ENCODE results near the gene MAMDC4. TPM values are rescaled to one million over a fixed set of nuclear protein-coding genes. Genes with fewer than 3 reads are reported as not detected.
A peak's percentile ranks its signal among the peaks of the same experiment; 100 is the strongest.

MAMDC4 gene
- total and polyA plus RNA-seq, 12 donors, result 0.57 to 30.6 (median 5.3) TPM

DNA sequence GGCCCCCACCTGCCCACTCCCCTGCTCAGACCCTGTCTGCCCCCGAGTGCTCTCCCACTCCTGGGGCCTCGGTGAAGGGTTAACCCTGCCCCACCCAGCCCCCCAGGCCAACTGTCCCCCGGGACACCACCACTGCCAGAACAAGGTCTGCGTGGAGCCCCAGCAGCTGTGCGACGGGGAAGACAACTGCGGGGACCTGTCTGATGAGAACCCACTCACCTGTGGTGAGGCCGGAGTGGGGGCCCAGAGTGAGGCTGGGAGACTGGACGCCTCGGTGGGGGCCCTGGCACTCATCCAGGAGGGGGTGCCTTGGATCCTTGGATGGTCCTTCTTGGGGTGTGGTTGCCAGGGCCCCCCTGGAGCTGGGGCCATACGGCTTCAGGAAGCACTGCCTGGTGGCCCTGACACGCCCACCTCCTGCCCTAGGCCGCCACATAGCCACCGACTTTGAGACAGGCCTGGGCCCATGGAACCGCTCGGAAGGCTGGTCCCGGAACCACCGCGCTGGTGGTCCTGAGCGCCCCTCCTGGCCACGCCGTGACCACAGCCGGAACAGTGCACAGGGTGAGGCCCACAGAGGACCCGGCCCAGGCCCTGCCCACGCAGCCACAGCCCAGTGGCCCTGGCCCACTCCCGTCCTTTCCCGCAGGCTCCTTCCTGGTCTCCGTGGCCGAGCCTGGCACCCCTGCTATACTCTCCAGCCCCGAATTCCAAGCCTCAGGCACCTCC, 2.1 kb downstream of the MAMDC4 start:
- Histone ChIP-seq H3K27ac (no peak overlapping the region), H3K4me3 (no peak overlapping the region), H3K36me3 (replicated peaks in 1 of 2) (peaks cover 0 to 10% of the 10 kb centered on the region in 2 donors), H3K4me1 (replicated peaks in 1 of 2) (peaks cover 19 to 31% of the 10 kb centered on the region in 2 donors), H3K9me3 (replicated peaks in 1 of 3) (no peaks in the 10 kb centered on the region), H3K27me3 (no peaks in the 10 kb centered on the region)
- DNase-seq, result peak in 4 of 7 donors; percentile 27 to 54 (median 44)
- 84 to 96% (median 85%) methylated on average over 8 to 30 of the region's 30 CpGs; no CpG with 5 or more reads in 1 of the 4 donors for WGBS, 4 donors
- TF ChIP-seq, protein P1, sequence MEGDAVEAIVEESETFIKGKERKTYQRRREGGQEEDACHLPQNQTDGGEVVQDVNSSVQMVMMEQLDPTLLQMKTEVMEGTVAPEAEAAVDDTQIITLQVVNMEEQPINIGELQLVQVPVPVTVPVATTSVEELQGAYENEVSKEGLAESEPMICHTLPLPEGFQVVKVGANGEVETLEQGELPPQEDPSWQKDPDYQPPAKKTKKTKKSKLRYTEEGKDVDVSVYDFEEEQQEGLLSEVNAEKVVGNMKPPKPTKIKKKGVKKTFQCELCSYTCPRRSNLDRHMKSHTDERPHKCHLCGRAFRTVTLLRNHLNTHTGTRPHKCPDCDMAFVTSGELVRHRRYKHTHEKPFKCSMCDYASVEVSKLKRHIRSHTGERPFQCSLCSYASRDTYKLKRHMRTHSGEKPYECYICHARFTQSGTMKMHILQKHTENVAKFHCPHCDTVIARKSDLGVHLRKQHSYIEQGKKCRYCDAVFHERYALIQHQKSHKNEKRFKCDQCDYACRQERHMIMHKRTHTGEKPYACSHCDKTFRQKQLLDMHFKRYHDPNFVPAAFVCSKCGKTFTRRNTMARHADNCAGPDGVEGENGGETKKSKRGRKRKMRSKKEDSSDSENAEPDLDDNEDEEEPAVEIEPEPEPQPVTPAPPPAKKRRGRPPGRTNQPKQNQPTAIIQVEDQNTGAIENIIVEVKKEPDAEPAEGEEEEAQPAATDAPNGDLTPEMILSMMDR (IDR thresholded peaks at IDR 0.05), result no peak
- TF ChIP-seq POLR2A (IDR thresholded peaks at IDR 0.05), result no peak
- intact Hi-C loops (cut with DNase I), result loop anchor here in 1 of 2 donors (10.0 kb wide), 1 partner anchor 91 kb away; the partner anchor contains the start of genes C8G and FBXW5

DNA sequence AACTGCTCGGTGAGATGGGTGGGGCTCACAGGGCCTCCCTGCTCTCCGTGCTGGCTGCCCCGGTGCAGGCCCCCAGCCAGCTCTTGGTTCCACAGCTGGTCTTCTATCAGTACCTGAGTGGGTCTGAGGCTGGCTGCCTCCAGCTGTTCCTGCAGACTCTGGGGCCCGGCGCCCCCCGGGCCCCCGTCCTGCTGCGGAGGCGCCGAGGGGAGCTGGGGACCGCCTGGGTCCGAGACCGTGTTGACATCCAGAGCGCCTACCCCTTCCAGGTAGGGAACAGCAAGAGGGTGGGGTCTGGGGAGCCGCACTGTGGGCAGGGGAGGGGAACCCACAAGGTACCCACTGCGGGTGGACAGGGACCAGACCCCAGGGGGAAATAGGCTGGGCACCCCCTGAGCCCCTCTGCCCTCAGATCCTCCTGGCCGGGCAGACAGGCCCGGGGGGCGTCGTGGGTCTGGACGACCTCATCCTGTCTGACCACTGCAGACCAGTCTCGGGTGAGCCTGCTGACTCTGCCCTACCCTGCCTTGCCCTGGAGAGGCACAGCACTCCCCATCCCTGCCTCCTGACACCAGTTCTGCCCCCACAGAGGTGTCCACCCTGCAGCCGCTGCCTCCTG, 2.8 kb downstream of the MAMDC4 start:
- Histone ChIP-seq H3K27me3 (no peaks in the 10 kb centered on the region), H3K4me1 (replicated peaks in 1 of 2) (peaks cover 17 to 33% of the 10 kb centered on the region in 2 donors), H3K36me3 (replicated peaks in 1 of 2) (peaks cover 0 to 10% of the 10 kb centered on the region in 2 donors), H3K4me3 (no peak overlapping the region), H3K27ac (no peak overlapping the region), H3K9me3 (replicated peaks in 1 of 3) (no peaks in the 10 kb centered on the region)
- intact Hi-C loops (cut with DNase I), result loop anchor here in 1 of 2 donors (10.0 kb wide), 1 partner anchor 90 kb away; the partner anchor contains the start of genes C8G and FBXW5
- peak in 1 of 7 donors; percentile 15 for DNase-seq
- 77 to 92% (median 84%) methylated on average over 3 to 23 of the region's 23 CpGs for WGBS, 4 donors
- no peak for TF ChIP-seq POLR2A (IDR thresholded peaks at IDR 0.05)
- TF ChIP-seq, protein P1 (IDR thresholded peaks at IDR 0.05), result no peak

DNA sequence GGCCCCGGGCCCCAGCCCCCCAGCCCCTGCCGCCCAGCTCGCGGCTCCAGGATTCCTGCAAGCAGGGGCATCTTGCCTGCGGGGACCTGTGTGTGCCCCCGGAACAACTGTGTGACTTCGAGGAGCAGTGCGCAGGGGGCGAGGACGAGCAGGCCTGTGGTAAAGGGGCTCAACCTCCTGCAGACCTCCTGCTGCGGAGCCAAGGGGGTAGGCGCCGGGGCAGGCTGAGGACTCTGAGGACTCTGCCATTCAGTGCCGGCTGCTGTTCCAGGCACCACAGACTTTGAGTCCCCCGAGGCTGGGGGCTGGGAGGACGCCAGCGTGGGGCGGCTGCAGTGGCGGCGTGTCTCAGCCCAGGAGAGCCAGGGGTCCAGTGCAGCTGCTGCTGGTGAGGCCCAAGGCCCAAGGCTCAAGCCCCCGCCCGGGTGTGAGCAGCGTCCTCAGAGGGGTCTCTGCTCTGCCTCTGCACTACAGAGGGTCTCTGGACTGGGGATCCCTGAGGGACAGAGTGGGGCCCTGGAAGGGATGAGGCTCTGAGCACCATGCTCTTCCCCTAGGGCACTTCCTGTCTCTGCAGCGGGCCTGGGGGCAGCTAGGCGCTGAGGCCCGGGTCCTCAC, 3.4 kb downstream of the MAMDC4 start:
- intact Hi-C loops (cut with DNase I), result loop anchor here in 1 of 2 donors (10.0 kb wide), 1 partner anchor 89 kb away; the partner anchor contains the start of genes C8G and FBXW5
- H3K27me3 ChIP-seq, result no peaks in the 10 kb centered on the region
- DNase-seq, result peak in 2 of 7 donors; percentile 17 to 23
- peaks cover 0 to 11% of the 10 kb centered on the region in 2 donors for H3K36me3 ChIP-seq (replicated peaks in 1 of 2)
- WGBS, 4 donors, result 81 to 88% (median 83%) methylated on average over 12 to 26 of the region's 26 CpGs
- TF ChIP-seq, protein P1 (IDR thresholded peaks at IDR 0.05), result no peak
- TF ChIP-seq POLR2A (IDR thresholded peaks at IDR 0.05), result no peak
- peaks cover 11 to 27% of the 10 kb centered on the region in 2 donors for H3K4me1 ChIP-seq (replicated peaks in 1 of 2)
- H3K9me3 ChIP-seq (replicated peaks in 1 of 3), result no peaks in the 10 kb centered on the region
- no peak overlapping the region for H3K4me3 ChIP-seq
- H3K27ac ChIP-seq, result no peak overlapping the region

DNA sequence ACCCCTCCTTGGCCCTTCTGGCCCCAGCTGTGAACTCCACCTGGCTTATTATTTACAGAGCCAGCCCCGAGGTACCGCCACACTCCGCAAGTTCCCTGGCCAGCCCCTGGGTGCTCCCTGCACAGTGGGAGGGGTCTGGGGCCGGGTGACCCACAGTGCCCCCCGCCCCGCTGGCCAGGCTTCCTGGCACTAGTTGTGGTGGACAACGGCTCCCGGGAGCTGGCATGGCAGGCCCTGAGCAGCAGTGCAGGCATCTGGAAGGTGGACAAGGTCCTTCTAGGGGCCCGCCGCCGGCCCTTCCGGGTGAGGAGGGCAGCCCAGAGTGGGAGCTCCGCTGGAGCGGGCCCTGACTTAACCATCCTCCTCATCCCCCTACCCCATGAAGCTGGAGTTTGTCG, 3.9 kb downstream of the MAMDC4 start:
- intact Hi-C loops (cut with DNase I), result loop anchor here in 1 of 2 donors (10.0 kb wide), 1 partner anchor 89 kb away; the partner anchor contains the start of genes C8G and FBXW5
- Histone ChIP-seq H3K4me1 (replicated peaks in 1 of 2) (peaks cover 11 to 23% of the 10 kb centered on the region in 2 donors), H3K4me3 (no peak overlapping the region), H3K36me3 (replicated peaks in 1 of 2) (peaks cover 0 to 11% of the 10 kb centered on the region in 2 donors), H3K9me3 (replicated peaks in 1 of 3) (no peaks in the 10 kb centered on the region), H3K27ac (no peak overlapping the region), H3K27me3 (no peaks in the 10 kb centered on the region)
- TF ChIP-seq, protein P1 (IDR thresholded peaks at IDR 0.05), result no peak
- no peak for TF ChIP-seq POLR2A (IDR thresholded peaks at IDR 0.05)
- WGBS, 4 donors, result 71 to 79% (median 72%) methylated on average over 6 to 15 of the region's 15 CpGs; no CpG with 5 or more reads in 1 of the 4 donors
- peak in 3 of 7 donors; percentile 15 to 23 (median 16) for DNase-seq

Measured in adrenal gland (tissue), 12 donors.